Measurements from ENCODE around the gene PSMA3.

Gene PSMA3

DNA sequence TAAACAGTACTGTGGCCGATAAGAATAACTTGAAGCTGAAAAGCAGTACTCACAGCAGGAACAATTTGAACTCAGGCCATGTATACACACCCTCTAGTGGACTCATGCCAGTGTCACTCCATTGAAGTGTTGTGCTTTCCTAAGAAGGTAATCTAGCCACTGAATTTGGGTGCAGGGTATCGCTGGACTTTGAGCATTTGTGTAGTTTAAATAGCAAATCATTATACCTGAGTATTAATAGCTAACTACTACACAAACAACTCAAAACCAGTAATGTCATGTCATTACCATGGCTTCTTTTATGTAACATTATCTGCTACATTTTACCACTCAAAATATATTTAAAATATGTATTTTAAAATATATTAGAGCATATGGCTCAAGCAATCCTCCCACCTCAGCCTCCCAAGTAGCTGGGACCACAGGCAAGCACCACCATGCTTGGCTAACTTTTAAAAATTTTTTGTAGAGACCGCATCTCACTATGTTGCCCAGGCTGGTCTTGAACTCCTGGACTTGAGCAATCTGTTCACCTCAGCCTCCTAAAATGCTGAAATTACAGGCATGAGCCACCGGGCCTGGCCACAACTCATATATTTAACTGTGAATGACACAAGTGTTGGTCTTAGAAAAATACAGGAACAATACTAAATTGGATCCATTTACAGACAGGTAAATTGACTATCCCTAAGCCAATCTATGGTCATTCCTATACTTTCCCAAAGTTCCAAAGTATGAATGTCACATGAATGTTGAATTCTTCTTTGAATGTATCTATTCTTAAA lies 28.1 kb downstream of the PSMA3 start:
- DNase-seq, result no peak

GRCh38 chr14:58274881-58275280 lies 30.2 kb downstream of the PSMA3 start:
- no peak for DNase-seq

- no peak for DNase-seq
Measured at GRCh38 chr14:58275527-58276190, 31.0 kb downstream of the PSMA3 start.

DNA sequence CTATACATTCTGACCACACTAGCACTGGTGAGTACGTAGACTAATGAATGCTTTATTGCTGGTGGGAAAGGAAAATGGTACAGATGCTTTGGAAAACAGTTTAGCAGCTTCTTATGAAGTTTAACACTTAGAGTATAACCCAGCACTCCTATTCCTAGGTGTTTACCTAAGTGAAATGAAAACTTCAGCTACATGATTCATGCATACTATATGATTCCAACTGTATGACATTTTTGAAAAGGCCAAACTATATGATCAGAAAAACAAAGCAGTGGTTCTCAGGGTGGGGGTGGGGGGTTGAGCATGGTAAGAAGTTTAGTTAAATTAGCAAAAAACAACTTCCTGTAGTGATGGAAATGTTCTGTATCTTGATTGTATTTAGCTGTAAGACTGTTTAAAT lies 31.6 kb downstream of the PSMA3 start:
- DNase-seq, result no peak

DNA sequence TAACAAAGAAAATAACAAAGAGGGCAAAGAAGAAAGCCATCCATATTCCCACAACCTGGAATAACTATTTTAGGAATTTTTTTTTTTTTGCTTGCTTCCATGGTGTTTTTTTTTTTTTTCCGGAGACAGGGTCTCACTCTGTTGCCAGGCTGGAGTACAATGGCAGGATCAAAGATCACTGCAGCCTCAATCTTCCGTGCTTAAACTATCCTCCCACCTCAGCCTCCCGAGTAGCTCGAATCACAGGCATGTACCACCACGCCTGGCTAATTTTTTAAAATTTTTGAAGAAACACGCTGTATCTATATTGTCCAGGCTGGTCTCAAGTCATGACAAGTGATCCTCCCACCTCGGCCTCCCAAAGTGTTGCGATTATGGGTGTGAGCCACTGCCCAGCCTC lies 33.5 kb downstream of the PSMA3 start:
- no peak for DNase-seq

DNA sequence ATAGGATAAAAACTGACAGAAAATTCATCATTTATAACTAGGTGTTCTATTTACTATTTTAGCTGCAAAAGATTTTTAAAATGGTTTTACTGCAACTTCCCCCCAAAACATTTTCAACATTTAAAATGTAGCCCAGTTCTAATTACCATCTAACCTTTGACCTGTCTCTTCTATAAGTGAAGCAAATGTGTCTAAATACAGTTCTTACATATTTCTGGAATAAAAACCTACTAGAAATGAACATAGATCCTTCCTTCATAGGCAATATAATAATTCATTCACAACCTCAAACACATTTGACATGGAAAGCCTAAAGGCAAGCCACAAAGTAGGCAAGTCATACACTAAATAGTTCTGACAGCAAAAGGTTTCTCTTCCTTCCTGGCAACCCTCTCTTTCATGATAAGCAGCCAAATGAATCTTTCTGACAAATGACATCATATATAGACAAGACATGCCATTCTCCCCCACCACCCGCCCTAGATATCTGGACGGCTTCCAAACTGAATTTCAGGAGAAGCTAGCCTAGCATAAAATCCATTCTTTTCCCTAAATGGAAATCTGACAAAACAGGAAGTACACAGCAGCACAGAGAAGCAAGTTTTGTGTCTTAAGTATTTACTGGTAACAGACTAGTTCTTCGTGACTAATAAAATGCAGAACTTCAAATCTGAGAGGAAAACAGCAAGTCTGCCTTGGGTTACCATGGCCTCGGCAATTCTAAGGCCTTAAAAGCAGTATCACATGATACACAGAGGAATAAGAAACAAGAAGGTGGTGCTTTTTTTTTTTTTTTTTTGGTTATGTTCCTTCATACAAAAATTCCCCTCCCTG lies 36.5 kb downstream of the PSMA3 start:
- peak in 2 of 5 donors; percentile 15 to 53 for DNase-seq

DNA sequence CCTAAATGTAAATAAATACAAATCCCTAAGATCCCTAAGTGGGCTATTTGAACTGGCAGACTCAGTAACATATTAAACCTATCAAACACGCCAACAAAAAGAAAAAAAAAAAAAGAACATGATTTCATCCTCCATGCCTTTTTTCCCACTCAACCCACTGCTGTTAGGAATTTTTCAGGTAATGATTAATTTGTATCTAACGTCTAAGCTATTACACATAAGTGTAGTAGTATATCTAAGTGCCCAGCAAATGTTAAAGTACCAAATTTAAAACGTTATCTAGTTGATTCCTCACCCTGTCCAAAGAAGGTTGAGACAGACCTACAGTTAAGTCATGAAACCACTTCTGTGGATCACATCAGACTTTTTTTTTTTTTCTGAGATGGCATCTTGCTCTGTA lies 37.3 kb downstream of the PSMA3 start:
- no peak for DNase-seq

DNA sequence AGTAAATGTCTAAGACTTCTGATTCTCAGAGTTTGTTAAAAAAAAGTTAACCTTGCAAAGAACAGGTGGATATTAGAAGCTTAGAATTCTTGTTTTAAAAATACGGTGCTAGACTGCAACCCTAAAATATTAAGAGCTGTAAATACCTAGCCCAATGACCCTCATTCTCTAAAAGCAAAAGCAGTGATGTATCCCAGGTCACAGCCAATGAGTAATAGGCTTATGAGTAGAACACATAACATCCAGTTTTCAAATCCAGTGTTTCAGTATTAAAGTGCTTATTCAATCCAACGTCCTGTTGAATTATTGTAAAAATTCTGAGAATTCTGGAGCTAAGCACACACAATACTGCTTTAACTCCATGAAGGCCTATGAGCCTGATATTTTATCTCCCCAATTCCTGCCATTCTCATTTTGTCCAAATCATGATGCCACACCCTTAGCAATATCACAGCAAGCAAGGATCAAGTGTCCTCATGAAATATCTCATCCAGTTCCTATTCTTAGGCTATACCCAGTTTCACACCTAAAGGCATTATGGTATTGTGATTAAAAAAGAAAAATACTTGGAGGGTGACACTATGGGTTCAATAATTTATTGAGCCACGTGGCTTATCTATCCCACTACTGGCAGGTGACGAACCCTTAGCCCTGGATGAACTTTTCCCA lies 38.4 kb downstream of the PSMA3 start:
- DNase-seq, result no peak

DNA sequence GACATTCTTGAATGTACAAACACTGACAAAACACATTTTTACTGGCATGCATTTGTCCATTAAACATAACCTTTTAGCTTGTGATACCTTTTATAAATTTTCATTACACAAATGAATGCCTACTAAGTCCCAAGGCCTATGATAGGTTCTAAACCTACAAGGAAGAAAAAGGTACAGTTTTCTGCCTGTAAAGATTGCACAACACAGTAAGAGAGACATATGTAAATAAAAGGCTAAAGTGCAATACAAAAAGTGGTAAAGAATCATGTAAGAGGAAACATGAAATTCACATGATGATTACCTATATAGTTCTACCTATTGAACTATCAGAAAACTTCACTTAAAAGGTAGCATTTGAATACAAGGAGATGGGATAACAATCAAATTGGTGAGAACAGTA lies 39.1 kb downstream of the PSMA3 start:
- no peak for DNase-seq

- no peak for DNase-seq
Measured at GRCh38 chr14:58285132-58285531, 40.5 kb downstream of the PSMA3 start.

DNA sequence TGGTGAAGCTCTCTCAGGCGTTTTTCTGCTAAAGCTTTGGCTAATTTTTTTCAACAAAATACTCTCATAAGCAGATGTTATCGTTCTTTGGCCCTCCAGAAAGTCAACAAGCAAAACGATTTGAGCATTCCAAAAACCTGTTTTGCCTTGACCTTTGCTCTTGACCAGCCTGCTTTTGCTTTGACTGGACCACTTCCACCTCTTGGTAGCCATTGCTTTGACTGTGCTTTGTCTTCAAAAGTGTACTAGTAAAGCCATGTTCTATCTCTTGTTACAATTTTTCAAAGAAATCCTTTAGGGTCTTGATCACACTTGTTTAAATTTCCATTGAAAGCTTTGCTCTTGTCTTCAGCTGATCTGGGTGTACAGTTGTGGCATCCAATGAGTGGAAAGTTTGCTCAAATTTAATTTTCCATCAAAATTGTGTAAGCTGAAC lies 43.0 kb downstream of the PSMA3 start:
- DNase-seq, result no peak

DNA sequence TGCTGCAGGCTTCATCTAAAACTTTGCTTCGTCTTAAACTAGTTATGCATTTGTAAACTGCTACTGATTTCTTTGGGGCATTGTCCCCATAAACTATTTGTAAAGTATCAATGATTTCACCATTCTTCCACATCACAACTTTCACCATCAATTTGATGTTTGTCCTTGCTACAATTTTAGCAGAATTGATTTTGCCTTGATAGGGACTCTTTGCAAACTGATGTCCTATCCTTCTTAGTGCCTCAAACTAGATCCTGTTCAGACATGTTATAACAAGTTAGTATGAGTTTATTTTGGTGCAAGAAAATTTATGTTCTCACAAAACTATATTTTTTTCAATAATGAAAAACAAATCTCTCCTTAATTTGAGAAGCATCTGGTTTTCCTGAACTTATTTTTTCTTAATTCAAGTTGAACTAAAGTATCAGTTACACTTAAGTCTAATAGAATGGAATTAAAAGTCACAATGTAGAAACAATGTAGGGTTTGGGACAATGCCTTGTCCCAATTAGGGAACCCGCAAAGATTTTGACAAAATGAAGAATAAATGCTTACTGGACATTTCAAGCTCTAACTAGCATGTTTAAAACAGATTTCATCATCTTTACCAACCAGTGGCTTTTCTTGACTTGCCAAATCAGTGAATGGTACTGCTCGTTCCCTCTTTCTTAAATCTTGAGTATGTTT lies 43.6 kb downstream of the PSMA3 start:
- DNase-seq, result no peak

DNA sequence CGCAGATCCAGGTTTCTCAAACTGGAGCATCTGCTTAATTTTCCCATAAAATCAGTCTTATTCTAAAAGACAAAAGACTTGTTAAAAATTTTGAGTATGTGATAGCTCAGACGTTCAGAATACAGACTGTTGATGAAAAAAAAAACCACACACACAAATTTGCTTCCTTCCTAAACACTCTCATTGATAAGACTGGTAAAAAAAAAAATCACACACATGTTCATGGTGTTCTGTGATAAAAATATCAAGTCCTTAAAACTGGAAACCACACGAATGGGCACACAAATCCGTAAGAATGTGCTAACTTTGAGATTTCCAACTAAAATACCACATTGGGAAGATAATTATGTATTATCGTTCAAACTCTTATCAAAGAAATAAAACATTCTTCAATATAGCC lies 47.0 kb downstream of the PSMA3 start:
- DNase-seq, result no peak

DNA sequence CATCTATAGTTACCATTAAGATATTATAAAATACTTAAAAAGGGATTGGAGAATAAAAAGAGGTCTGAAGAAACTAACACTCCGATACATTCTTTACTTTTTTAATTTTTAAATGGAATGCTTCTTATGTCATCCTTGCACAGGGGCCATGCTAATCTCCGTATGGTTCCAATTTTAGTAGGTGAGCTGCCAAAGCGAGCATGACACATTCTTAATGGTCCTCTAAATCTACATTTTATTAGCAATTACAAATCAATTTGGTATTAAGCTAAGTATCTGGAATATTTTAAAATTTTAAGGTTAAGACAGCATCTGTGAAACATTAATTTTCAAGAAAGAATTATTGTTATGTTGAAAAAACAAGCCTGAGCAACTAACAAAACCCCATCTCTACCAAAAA lies 47.5 kb downstream of the PSMA3 start:
- no peak for DNase-seq

GRCh38 chr14:58294201-58294600 lies 49.6 kb downstream of the PSMA3 start:
- DNase-seq, result no peak

- peak in 1 of 5 donors; percentile 16 for DNase-seq
Measured at GRCh38 chr14:58296726-58297125, 52.1 kb downstream of the PSMA3 start.

DNA sequence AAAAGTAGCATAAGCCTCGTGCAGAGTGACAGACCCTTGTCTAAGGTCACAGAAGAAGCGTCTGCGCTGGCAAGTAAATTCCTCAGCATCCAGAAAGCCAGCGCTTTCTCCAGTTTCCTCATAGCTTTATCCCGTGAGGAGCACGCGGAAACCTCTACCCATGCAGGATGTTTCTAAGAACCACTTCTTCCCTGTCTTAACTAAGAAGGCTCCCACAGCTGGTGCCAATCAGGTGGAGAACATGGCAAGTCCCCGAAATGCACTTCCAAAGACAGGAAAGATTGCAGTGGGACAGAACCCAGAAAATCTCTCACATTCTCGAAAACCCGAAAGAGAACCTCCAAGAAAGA lies 52.7 kb downstream of the PSMA3 start:
- DNase-seq, result no peak

GRCh38 chr14:58297762-58298476 lies 53.3 kb downstream of the PSMA3 start:
- peak; percentile 99 to 100 (median 99) for DNase-seq

DNA sequence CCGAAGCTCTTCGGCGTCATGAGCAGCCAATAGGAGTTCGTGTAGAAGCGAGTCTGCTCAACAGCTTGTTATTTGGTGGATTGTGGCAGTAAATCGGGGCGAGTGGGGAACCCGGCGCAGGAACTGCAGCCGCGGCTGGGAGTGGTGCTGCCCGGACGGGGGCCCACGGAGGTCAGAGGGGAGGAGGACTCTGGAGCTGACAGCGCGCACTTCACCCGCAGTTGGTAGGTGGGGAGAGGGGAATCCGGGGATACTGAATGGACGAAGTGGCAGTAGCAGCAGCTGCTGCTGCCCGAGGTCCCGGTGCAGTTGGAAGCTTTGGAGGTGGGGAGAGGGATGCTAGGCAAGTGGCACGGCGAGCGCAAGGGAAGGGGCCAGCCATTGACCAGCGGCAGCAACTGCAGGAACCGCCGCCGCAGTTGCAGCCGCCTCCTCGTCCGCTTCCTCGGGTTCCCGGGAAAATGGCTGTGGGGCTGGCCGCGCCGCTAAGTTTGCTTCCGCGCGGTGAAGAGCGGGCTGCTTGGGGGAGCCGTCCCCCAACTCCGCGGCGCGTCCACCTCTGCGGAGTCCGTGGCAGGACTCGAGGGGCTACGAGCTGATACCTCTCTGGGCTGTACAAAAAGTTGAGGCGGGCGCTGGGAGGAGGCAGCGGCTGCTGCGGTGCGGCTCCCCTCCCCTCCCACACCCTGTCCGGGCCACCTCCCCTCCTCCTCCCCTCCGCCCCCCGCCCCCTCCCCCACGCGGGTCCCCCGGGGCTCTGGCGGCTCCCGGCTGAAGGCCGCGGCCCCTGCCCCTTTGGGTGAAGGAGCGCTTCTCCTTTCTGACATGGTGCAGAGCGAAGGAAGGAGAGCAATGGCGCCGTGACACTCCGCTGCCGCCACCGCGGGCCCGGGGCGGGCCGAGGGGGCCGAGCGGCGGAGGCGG lies 54.1 kb downstream of the PSMA3 start, which contains the start of gene ARID4A:
TSS of gene ARID4A (plus strand) at position 79 of the 924 bp plus-strand sequence. CDS start 1,300 bp downstream, outside the sequence.
- DNase-seq, result peak in 4 of 5 donors; percentile 23 to 86 (median 76)

Data from T-helper 1 cell (primary cell).